ENCODE data around the gene MAP4K4. TPM values are rescaled to one million over a fixed set of nuclear protein-coding genes. Genes with fewer than 3 reads are reported as not detected.

Gene MAP4K4
- total and polyA plus RNA-seq, 2 of the 13 experiments (the other 11 are each of a cell fraction or from before 2014, with no cell fraction given): 105 to 264 TPM

DNA sequence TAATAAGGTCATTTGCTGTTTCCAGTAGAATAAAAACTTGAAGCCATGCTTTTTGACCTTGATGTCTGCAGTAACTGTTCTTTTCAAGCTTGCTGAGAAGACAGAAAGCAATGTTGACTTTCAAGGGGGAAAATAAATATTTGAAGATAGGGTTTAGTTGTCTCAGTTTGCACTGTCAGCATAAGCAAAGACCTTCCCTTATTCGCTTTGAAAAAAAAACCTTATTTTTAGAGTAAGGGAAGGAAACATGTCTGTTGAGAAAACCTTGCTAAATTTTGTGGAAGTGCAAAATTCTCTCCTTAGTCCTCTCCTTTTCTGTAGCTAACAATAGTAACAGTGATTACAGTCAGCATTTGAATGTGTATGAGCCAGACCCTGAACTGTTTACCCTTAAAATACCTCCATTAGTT lies 43.1 kb downstream of the MAP4K4 start (continued):
- TF ChIP-seq, protein P1, sequence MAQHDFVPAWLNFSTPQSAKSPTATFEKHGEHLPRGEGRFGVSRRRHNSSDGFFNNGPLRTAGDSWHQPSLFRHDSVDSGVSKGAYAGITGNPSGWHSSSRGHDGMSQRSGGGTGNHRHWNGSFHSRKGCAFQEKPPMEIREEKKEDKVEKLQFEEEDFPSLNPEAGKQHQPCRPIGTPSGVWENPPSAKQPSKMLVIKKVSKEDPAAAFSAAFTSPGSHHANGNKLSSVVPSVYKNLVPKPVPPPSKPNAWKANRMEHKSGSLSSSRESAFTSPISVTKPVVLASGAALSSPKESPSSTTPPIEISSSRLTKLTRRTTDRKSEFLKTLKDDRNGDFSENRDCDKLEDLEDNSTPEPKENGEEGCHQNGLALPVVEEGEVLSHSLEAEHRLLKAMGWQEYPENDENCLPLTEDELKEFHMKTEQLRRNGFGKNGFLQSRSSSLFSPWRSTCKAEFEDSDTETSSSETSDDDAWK (CRISPR knock-in tag; IDR thresholded peaks at IDR 0.05): no peak
- TF ChIP-seq ZBTB21 (CRISPR knock-in tag; IDR thresholded peaks at IDR 0.05): no peak
- TF ChIP-seq, protein P2, sequence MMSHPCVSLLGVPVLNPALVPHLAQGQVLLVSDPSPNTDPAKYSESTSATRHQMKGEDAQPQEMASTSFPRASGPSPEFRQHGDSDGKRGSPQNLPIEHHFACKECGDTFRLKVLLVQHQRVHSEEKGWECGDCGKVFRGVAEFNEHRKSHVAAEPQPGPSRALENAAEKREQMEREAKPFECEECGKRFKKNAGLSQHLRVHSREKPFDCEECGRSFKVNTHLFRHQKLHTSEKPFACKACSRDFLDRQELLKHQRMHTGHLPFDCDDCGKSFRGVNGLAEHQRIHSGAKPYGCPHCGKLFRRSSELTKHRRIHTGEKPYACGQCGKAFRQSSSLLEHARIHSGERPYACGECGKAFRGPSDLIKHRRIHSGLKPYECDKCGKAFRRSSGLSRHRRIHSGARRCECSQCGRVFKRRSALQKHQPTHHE (CRISPR knock-in tag; IDR thresholded peaks at IDR 0.05; ENCODE audit: borderline replicate concordance): no peak
- TF ChIP-seq, protein P3, sequence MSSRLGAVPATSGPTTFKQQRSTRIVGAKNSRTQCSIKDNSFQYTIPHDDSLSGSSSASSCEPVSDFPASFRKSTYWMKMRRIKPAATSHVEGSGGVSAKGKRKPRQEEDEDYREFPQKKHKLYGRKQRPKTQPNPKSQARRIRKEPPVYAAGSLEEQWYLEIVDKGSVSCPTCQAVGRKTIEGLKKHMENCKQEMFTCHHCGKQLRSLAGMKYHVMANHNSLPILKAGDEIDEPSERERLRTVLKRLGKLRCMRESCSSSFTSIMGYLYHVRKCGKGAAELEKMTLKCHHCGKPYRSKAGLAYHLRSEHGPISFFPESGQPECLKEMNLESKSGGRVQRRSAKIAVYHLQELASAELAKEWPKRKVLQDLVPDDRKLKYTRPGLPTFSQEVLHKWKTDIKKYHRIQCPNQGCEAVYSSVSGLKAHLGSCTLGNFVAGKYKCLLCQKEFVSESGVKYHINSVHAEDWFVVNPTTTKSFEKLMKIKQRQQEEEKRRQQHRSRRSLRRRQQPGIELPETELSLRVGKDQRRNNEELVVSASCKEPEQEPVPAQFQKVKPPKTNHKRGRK (CRISPR knock-in tag; IDR thresholded peaks at IDR 0.05): no peak
- no peak for TF ChIP-seq ZNF75D (CRISPR knock-in tag; IDR thresholded peaks at IDR 0.05; ENCODE audit: borderline replicate concordance)
- TF ChIP-seq ZNF724P (CRISPR knock-in tag; IDR thresholded peaks at IDR 0.05; ENCODE audit: borderline replicate concordance): no peak
- peak in 1 of 2 experiments; percentile 93; a peak in 2 of 4 replicates for TF ChIP-seq EP300 (IDR thresholded peaks at IDR 0.05; ENCODE audit: low read depth in 2 of 2, low read length in 2 of 2)
- TF ChIP-seq EP300 (CRISPR knock-in tag; IDR thresholded peaks at IDR 0.05; ENCODE audit: borderline replicate concordance): peak; percentile 40; the same call in 1 of the 2 replicates
- TF ChIP-seq, protein P4, sequence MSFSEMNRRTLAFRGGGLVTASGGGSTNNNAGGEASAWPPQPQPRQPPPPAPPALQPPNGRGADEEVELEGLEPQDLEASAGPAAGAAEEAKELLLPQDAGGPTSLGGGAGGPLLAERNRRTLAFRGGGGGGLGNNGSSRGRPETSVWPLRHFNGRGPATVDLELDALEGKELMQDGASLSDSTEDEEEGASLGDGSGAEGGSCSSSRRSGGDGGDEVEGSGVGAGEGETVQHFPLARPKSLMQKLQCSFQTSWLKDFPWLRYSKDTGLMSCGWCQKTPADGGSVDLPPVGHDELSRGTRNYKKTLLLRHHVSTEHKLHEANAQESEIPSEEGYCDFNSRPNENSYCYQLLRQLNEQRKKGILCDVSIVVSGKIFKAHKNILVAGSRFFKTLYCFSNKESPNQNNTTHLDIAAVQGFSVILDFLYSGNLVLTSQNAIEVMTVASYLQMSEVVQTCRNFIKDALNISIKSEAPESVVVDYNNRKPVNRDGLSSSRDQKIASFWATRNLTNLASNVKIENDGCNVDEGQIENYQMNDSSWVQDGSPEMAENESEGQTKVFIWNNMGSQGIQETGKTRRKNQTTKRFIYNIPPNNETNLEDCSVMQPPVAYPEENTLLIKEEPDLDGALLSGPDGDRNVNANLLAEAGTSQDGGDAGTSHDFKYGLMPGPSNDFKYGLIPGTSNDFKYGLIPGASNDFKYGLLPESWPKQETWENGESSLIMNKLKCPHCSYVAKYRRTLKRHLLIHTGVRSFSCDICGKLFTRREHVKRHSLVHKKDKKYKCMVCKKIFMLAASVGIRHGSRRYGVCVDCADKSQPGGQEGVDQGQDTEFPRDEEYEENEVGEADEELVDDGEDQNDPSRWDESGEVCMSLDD (CRISPR knock-in tag; IDR thresholded peaks at IDR 0.05; ENCODE audit: borderline replicate concordance): no peak
- no peak for TF ChIP-seq SP140L (CRISPR knock-in tag; IDR thresholded peaks at IDR 0.05; ENCODE audit: borderline replicate concordance)
- TF ChIP-seq, protein P5, sequence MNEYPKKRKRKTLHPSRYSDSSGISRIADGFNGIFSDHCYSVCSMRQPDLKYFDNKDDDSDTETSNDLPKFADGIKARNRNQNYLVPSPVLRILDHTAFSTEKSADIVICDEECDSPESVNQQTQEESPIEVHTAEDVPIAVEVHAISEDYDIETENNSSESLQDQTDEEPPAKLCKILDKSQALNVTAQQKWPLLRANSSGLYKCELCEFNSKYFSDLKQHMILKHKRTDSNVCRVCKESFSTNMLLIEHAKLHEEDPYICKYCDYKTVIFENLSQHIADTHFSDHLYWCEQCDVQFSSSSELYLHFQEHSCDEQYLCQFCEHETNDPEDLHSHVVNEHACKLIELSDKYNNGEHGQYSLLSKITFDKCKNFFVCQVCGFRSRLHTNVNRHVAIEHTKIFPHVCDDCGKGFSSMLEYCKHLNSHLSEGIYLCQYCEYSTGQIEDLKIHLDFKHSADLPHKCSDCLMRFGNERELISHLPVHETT (CRISPR knock-in tag; conservative IDR thresholded peaks at IDR 0.05): no peak
- TF ChIP-seq MAFK (conservative IDR thresholded peaks at IDR 0.05 in 1 of 2, IDR thresholded peaks at IDR 0.05 in 1 of 2; ENCODE audit: low read length in 2 of 2): peak; percentile 99 to 100
- TF ChIP-seq HDAC1 (CRISPR knock-in tag; IDR thresholded peaks at IDR 0.05): peak; percentile 43; the same call in 1 of the 2 replicates
- 0 out of 2 replicates have a peak, but pooled peaks have one; percentile 34 for TF ChIP-seq NAIF1 (CRISPR knock-in tag; IDR thresholded peaks at IDR 0.05; ENCODE audit: borderline replicate concordance)
- no peak for TF ChIP-seq ZNF3 (CRISPR knock-in tag; IDR thresholded peaks at IDR 0.05)
- no peak for TF ChIP-seq ATRX (CRISPR knock-in tag; IDR thresholded peaks at IDR 0.05; ENCODE audit: borderline replicate concordance)
